ENCODE data around the gene MPDU1.
A peak's percentile ranks its signal among the peaks of the same experiment; 100 is the strongest.
"Not testable (repeated sequence)": the region's sequence is repeated elsewhere in the genome, so short reads cannot be mapped to it uniquely, and the experiment has no call there.

The MPDU1 gene

GRCh38 chr17:7587420-7588151 lies 3.9 kb downstream of the MPDU1 start:
- H3K36me3 ChIP-seq (ENCODE audit: control insufficient read depth, insufficient read depth, low read length): peaks cover 28% of the 10 kb centered on the region
- H3K4me3 ChIP-seq (ENCODE audit: low read depth, low read length): peak overlapping the region; percentile 75; the same call in 1 of the 2 replicates
- peaks cover 35% of the 10 kb centered on the region for H3K4me1 ChIP-seq (ENCODE audit: control insufficient read depth, insufficient read depth, low read length)
- no peak overlapping the region for H3K27ac ChIP-seq (ENCODE audit: low read depth, low read length)
- no peaks in the 10 kb centered on the region for H3K27me3 ChIP-seq (ENCODE audit: control insufficient read depth, insufficient read depth, low read length)
- H3K9me3 ChIP-seq (ENCODE audit: control insufficient read depth, insufficient read depth, low read depth, low read length): no peaks in the 10 kb centered on the region
- H3K9ac ChIP-seq (ENCODE audit: low read length): no peak overlapping the region

GRCh38 chr17:7588553-7589203 lies 5.0 kb downstream of the MPDU1 start:
- H3K36me3 ChIP-seq (ENCODE audit: control insufficient read depth, insufficient read depth, low read length): peaks cover 39% of the 10 kb centered on the region
- peak overlapping the region; percentile 69 for H3K9ac ChIP-seq (ENCODE audit: low read length)
- no peaks in the 10 kb centered on the region for H3K9me3 ChIP-seq (ENCODE audit: control insufficient read depth, insufficient read depth, low read depth, low read length)
- peak overlapping the region; percentile 75 for H3K4me3 ChIP-seq (ENCODE audit: low read depth, low read length)
- no peaks in the 10 kb centered on the region for H3K27me3 ChIP-seq (ENCODE audit: control insufficient read depth, insufficient read depth, low read length)
- peaks cover 26% of the 10 kb centered on the region for H3K4me1 ChIP-seq (ENCODE audit: control insufficient read depth, insufficient read depth, low read length)
- peak overlapping the region; percentile 13; the same call in 1 of the 2 replicates for H3K27ac ChIP-seq (ENCODE audit: low read depth, low read length)

- H3K4me1 ChIP-seq (ENCODE audit: control insufficient read depth, insufficient read depth, low read length): peaks cover 26% of the 10 kb centered on the region
- peak overlapping the region; percentile 54; the same call in 1 of the 2 replicates for H3K27ac ChIP-seq (ENCODE audit: low read depth, low read length)
- no peaks in the 10 kb centered on the region for H3K9me3 ChIP-seq (ENCODE audit: control insufficient read depth, insufficient read depth, low read depth, low read length)
- peak overlapping the region; percentile 75 for H3K4me3 ChIP-seq (ENCODE audit: low read depth, low read length)
- peaks cover 46% of the 10 kb centered on the region for H3K36me3 ChIP-seq (ENCODE audit: control insufficient read depth, insufficient read depth, low read length)
- H3K9ac ChIP-seq (ENCODE audit: low read length): peak overlapping the region; percentile 69
- H3K27me3 ChIP-seq (ENCODE audit: control insufficient read depth, insufficient read depth, low read length): no peaks in the 10 kb centered on the region
Observed at GRCh38 chr17:7589204-7589868, 5.7 kb downstream of the MPDU1 start.

- Histone ChIP-seq H3K27ac (ENCODE audit: low read depth, low read length) (peak within 1 kb of the TSS; percentile 93), H3K27me3 (ENCODE audit: control insufficient read depth, insufficient read depth, low read length) (no peaks in the 10 kb centered on the region), H3K4me1 (ENCODE audit: control insufficient read depth, insufficient read depth, low read length) (peaks cover 26% of the 10 kb centered on the region), H3K9me3 (ENCODE audit: control insufficient read depth, insufficient read depth, low read depth, low read length) (no peaks in the 10 kb centered on the region), H3K9ac (ENCODE audit: low read length) (peak within 1 kb of the TSS; percentile 78), H3K36me3 (ENCODE audit: control insufficient read depth, insufficient read depth, low read length) (peaks cover 53% of the 10 kb centered on the region), H3K4me3 (ENCODE audit: low read depth, low read length) (peak within 1 kb of the TSS; percentile 75)
Observed at GRCh38 chr17:7589891-7590691, 6.4 kb downstream of the MPDU1 start, which contains the start of gene SOX15. SOX15 (minus strand) TSS chr17:7590094; CDS start chr17:7589676, 418 bp downstream.

- Histone ChIP-seq H3K36me3 (ENCODE audit: control insufficient read depth, insufficient read depth, low read length) (peaks cover 60% of the 10 kb centered on the region), H3K9me3 (ENCODE audit: control insufficient read depth, insufficient read depth, low read depth, low read length) (no peaks in the 10 kb centered on the region), H3K27me3 (ENCODE audit: control insufficient read depth, insufficient read depth, low read length) (no peaks in the 10 kb centered on the region), H3K4me1 (ENCODE audit: control insufficient read depth, insufficient read depth, low read length) (peaks cover 26% of the 10 kb centered on the region), H3K9ac (ENCODE audit: low read length) (peak overlapping the region; percentile 78), H3K27ac (ENCODE audit: low read depth, low read length) (peak overlapping the region; percentile 93), H3K4me3 (ENCODE audit: low read depth, low read length) (peak overlapping the region; percentile 38)
Observed at GRCh38 chr17:7590743-7591142, 7.1 kb downstream of the MPDU1 start.

GRCh38 chr17:7591596-7591995 lies 7.9 kb downstream of the MPDU1 start:
- Histone ChIP-seq H3K27ac (ENCODE audit: low read depth, low read length) (peak overlapping the region; percentile 93; the same call in 1 of the 2 replicates), H3K4me3 (ENCODE audit: low read depth, low read length) (no peak overlapping the region), H3K36me3 (ENCODE audit: control insufficient read depth, insufficient read depth, low read length) (peaks cover 65% of the 10 kb centered on the region), H3K27me3 (ENCODE audit: control insufficient read depth, insufficient read depth, low read length) (no peaks in the 10 kb centered on the region), H3K9ac (ENCODE audit: low read length) (peak overlapping the region; percentile 78), H3K9me3 (ENCODE audit: control insufficient read depth, insufficient read depth, low read depth, low read length) (no peaks in the 10 kb centered on the region), H3K4me1 (ENCODE audit: control insufficient read depth, insufficient read depth, low read length) (peaks cover 26% of the 10 kb centered on the region)

GRCh38 chr17:7592422-7593021 lies 8.9 kb downstream of the MPDU1 start:
- Histone ChIP-seq H3K27ac (ENCODE audit: low read depth, low read length) (no peak overlapping the region), H3K9me3 (ENCODE audit: control insufficient read depth, insufficient read depth, low read depth, low read length) (no peaks in the 10 kb centered on the region), H3K4me1 (ENCODE audit: control insufficient read depth, insufficient read depth, low read length) (peaks cover 26% of the 10 kb centered on the region), H3K36me3 (ENCODE audit: control insufficient read depth, insufficient read depth, low read length) (peaks cover 64% of the 10 kb centered on the region), H3K27me3 (ENCODE audit: control insufficient read depth, insufficient read depth, low read length) (no peaks in the 10 kb centered on the region), H3K9ac (ENCODE audit: low read length) (no peak overlapping the region), H3K4me3 (ENCODE audit: low read depth, low read length) (no peak overlapping the region)

GRCh38 chr17:7593296-7593695 lies 9.6 kb downstream of the MPDU1 start:
- Histone ChIP-seq H3K4me3 (ENCODE audit: low read depth, low read length) (no peak overlapping the region), H3K9ac (ENCODE audit: low read length) (no peak overlapping the region), H3K4me1 (ENCODE audit: control insufficient read depth, insufficient read depth, low read length) (peaks cover 20% of the 10 kb centered on the region), H3K27me3 (ENCODE audit: control insufficient read depth, insufficient read depth, low read length) (no peaks in the 10 kb centered on the region), H3K9me3 (ENCODE audit: control insufficient read depth, insufficient read depth, low read depth, low read length) (no peaks in the 10 kb centered on the region), H3K36me3 (ENCODE audit: control insufficient read depth, insufficient read depth, low read length) (peaks cover 61% of the 10 kb centered on the region), H3K27ac (ENCODE audit: low read depth, low read length) (no peak overlapping the region)

- H3K36me3 ChIP-seq (ENCODE audit: control insufficient read depth, insufficient read depth, low read length): peaks cover 83% of the 10 kb centered on the region
- not testable (repeated sequence) for H3K9me3 ChIP-seq (ENCODE audit: control insufficient read depth, insufficient read depth, low read depth, low read length); H3K27me3 ChIP-seq (ENCODE audit: control insufficient read depth, insufficient read depth, low read length)
Observed at GRCh38 chr17:7597561-7597960, 13.9 kb downstream of the MPDU1 start.

GRCh38 chr17:7606280-7606679 lies 22.6 kb downstream of the MPDU1 start:
- Histone ChIP-seq H3K36me3 (ENCODE audit: control insufficient read depth, insufficient read depth, low read length) (peaks cover 46% of the 10 kb centered on the region), H3K27ac (ENCODE audit: low read depth, low read length) (no peak overlapping the region), H3K27me3 (ENCODE audit: control insufficient read depth, insufficient read depth, low read length) (no peaks in the 10 kb centered on the region), H3K9me3 (ENCODE audit: control insufficient read depth, insufficient read depth, low read depth, low read length) (no peaks in the 10 kb centered on the region), H3K9ac (ENCODE audit: low read length) (peak overlapping the region; percentile 6), H3K4me3 (ENCODE audit: low read depth, low read length) (no peak overlapping the region), H3K4me1 (ENCODE audit: control insufficient read depth, insufficient read depth, low read length) (no peaks in the 10 kb centered on the region)

More at GRCh38 chr17:7597561-7597960, 13.9 kb downstream of the MPDU1 start:
- H3K4me1 ChIP-seq (ENCODE audit: control insufficient read depth, insufficient read depth, low read length); H3K4me3 ChIP-seq (ENCODE audit: low read depth, low read length); H3K27ac ChIP-seq (ENCODE audit: low read depth, low read length); H3K9ac ChIP-seq (ENCODE audit: low read length): not testable (repeated sequence)

All from HUES6 (cell line).